HL-60 (cell line): Measurements from ENCODE around the gene RNF220.

Source experiments
- POLR2AphosphoS5 ChIP-seq: IDR thresholded peaks from 2 replicates; pipeline ENCODE4 v1.6.1; 2012; ENCODE audit warnings: low read depth
- TF ChIP-seq, protein P1 (sequence below): IDR thresholded peaks from 2 replicates; pipeline ENCODE4 v1.6.1; 2012; ENCODE audit warnings: low read depth; ENCODE audit not compliant: insufficient replicate concordance
- TF ChIP-seq, protein P2 (sequence below): IDR thresholded peaks from one replicate; pipeline ENCODE4 v1.5.1; 2011; ENCODE audit warnings: low read length, control low read depth, inconsistent platforms; ENCODE audit not compliant: insufficient read depth

- TF ChIP-seq, protein P1, sequence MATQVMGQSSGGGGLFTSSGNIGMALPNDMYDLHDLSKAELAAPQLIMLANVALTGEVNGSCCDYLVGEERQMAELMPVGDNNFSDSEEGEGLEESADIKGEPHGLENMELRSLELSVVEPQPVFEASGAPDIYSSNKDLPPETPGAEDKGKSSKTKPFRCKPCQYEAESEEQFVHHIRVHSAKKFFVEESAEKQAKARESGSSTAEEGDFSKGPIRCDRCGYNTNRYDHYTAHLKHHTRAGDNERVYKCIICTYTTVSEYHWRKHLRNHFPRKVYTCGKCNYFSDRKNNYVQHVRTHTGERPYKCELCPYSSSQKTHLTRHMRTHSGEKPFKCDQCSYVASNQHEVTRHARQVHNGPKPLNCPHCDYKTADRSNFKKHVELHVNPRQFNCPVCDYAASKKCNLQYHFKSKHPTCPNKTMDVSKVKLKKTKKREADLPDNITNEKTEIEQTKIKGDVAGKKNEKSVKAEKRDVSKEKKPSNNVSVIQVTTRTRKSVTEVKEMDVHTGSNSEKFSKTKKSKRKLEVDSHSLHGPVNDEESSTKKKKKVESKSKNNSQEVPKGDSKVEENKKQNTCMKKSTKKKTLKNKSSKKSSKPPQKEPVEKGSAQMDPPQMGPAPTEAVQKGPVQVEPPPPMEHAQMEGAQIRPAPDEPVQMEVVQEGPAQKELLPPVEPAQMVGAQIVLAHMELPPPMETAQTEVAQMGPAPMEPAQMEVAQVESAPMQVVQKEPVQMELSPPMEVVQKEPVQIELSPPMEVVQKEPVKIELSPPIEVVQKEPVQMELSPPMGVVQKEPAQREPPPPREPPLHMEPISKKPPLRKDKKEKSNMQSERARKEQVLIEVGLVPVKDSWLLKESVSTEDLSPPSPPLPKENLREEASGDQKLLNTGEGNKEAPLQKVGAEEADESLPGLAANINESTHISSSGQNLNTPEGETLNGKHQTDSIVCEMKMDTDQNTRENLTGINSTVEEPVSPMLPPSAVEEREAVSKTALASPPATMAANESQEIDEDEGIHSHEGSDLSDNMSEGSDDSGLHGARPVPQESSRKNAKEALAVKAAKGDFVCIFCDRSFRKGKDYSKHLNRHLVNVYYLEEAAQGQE, result no peak
- TF ChIP-seq, protein P2, sequence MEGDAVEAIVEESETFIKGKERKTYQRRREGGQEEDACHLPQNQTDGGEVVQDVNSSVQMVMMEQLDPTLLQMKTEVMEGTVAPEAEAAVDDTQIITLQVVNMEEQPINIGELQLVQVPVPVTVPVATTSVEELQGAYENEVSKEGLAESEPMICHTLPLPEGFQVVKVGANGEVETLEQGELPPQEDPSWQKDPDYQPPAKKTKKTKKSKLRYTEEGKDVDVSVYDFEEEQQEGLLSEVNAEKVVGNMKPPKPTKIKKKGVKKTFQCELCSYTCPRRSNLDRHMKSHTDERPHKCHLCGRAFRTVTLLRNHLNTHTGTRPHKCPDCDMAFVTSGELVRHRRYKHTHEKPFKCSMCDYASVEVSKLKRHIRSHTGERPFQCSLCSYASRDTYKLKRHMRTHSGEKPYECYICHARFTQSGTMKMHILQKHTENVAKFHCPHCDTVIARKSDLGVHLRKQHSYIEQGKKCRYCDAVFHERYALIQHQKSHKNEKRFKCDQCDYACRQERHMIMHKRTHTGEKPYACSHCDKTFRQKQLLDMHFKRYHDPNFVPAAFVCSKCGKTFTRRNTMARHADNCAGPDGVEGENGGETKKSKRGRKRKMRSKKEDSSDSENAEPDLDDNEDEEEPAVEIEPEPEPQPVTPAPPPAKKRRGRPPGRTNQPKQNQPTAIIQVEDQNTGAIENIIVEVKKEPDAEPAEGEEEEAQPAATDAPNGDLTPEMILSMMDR, result no peak
- no peak for TF ChIP-seq POLR2AphosphoS5
Measured at GRCh38 chr1:44654621-44655187, 249.6 kb downstream of the RNF220 start.
